Measurements from ENCODE around the gene PAFAH1B1.
"Not testable (repeated sequence)": the region's sequence is repeated elsewhere in the genome, so short reads cannot be mapped to it uniquely, and the experiment has no call there.

Gene PAFAH1B1

DNA sequence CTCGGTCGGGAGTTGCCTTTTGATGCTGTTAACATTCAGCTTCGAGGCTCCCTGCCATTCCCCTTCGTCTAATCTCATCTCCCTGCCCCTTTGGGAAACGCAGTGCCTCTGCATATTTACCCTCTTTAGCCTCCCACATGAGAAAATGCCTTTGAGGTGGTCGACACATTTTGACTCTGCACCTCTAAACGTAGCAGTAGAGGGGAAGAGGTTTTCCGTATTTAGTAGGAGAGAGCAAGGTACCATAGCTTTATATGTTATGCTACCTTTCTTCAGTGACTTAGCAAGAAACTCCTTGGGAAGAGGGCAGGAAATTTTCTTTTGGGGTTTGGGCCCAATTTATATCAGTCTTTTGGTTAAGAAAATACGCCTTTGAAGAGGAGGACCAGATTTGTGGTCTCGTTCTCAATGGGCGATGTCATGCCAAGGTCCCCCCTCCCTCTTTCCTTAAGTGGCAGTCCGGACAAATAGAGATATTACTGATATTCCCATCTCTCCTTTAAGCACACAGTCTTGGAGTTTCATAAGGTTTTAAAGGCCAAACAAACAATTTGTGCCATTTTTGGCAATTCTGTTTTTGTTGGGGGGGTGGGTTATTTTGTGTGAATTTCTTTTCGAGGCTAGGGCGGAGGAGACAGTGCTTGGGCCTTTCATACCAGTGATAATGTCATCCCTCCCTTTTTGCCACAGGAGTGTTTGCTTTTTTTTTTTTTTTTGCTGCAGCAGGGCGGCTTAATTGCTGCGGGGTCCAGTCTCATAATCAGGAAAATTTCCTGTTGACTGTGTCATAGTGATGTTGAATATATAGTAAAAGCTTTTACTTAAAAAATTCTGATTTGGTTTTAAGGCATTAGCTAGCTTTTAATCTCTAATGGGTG is 1.5 kb downstream of the PAFAH1B1 start:
- DNase-seq (ENCODE audit: low read depth), result no peak

GRCh38 chr17:2595716-2596115 is 2.3 kb downstream of the PAFAH1B1 start:
- DNase-seq (ENCODE audit: low read depth), result no peak

DNA sequence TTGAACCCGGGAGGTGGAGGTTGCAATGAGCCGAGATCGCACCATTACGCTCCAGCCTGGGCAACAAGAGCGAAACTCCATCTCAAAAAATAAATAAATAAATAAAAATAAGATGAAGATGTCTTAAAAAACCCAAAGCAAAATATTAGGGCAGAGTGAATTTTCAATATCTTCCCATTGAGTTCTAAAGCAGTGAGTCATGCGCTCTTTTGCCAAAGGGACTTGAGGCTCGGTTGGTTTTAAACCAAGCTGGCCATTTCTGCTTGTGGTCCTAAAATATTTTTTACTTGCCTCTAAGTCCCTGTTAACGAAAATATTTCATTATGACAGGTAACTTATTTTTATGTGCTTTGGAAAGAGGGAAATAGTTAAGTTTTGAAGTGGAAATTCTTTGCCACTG is 4.7 kb downstream of the PAFAH1B1 start:
- DNase-seq (ENCODE audit: low read depth), result no peak

- no peak for DNase-seq (ENCODE audit: low read depth)
Observed at GRCh38 chr17:2602597-2603017, 9.2 kb downstream of the PAFAH1B1 start.

DNA sequence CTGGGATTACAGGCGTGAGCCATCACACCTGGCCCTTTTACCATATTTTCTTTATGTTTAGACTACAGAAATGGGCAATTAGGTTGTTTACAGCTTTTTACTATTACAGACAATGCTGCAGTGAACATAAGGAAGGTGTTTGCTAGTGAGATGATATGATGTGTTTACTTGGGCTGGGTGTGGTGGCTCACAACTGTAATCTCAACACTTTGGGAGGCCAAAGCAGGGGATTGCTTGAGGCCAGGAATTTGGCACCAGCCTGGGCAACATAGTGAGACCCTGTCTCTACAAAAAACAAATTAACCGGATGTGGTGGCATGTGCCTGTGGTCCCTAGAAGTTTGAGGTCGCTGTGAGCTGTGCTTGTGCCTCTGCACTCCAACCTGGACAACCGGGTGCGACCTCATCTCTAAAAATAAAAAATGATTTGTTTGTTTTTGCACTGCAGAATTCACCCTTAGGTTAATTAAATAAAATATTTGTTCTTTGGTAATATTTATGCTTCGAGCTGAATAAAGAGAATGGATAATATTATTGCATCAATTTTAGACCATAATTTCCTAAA is 15.0 kb downstream of the PAFAH1B1 start:
- no peak for DNase-seq (ENCODE audit: low read depth)

DNA sequence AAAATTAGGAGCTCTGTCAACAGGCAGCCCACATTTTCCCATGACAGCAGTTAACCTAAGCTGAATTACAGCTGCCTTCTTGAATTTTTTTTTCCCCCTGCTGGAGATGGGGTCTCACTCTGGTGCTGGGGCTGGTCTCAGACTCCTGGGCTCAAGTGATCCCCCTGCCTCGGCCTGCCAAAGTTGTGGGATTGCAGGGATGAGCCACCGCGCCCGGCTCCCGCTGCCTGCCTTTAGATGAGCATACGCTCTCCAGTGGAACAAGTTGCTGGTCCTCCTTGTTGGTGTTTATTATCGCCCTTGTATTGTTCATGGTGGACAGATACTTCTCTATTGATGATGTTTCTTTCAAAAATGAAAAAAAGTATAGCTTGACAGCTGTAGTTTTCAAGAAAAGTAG is 15.6 kb downstream of the PAFAH1B1 start:
- DNase-seq (ENCODE audit: low read depth), result no peak

- DNase-seq (ENCODE audit: low read depth), result no peak
Observed at GRCh38 chr17:2610195-2611175, 17.0 kb downstream of the PAFAH1B1 start.

DNA sequence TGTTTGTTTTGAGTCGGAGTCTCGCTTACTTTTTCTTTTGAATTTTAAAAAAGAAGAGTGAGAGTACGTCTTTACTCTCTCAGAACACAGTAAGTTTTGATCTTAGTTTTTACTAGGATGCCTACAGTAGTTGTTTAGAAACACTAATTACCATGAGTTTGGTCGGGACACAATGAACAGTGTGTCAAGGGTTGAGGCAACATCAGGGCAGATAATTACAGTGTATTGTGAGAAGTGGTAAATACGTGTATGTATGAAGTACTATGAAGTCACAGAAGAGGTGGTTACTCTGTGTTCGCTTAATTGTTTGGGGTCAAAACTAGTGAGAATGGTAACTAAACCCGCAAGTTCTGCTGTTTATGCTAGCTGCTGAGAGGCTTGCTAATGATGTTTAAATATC is 18.2 kb downstream of the PAFAH1B1 start:
- no peak for DNase-seq (ENCODE audit: low read depth)

- DNase-seq (ENCODE audit: low read depth), result no peak
Observed at GRCh38 chr17:2612630-2613029, 19.2 kb downstream of the PAFAH1B1 start.

DNA sequence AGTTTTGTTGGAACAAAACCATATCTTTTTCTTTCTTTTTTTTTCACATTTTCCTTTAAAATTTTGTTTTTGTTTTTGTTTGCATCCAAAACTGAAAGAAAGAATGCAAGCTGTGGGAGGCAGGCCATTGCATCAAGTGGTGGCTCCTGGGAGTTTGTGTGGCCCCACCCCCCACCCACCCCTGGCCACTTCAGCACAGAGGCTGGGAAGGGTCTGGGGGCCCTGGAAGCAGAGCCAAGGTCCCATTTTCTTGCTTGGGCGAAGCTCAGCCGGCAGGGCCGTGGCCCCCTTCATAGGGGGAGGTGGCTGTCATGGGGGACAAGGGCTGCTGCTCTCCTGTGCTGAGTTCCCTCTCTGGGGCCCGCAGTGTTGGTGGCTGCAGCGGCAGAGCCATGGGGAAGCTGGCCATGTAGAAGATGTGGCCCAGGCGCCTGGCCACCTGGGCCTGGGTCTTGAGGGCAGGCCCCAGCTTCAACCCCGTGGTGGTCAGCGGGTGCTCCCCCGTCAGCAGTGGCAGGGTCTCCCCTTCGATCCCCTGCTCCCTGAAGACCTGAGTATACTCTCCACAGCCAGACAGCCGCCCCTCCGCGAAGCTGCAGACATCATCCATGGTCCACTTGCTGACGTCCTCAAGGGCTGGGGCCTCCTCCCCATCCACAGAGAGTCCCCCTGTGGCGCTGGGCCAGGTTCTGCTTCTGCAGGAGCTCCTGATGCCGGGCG is 19.8 kb downstream of the PAFAH1B1 start:
- no peak for DNase-seq (ENCODE audit: low read depth)

DNA sequence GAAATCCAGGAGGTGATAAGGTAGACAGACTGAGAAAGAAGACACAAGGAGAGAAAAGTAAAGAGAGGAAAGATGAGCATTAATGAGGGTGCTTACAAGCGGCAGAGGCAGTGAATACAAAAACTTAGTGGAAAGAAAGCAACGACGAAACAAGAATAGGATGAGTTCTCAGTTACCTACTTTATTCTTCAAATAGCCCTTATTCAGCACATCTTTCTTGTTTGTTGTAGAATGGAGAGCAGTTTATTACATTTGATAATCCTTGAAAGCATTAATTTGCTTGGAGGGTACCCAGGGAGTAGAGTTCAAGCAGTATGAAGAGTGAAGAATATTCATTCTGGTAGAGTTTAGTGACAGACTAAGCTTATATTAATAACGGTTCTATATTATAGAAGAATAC is 22.4 kb downstream of the PAFAH1B1 start:
- DNase-seq (ENCODE audit: low read depth), result no peak

DNA sequence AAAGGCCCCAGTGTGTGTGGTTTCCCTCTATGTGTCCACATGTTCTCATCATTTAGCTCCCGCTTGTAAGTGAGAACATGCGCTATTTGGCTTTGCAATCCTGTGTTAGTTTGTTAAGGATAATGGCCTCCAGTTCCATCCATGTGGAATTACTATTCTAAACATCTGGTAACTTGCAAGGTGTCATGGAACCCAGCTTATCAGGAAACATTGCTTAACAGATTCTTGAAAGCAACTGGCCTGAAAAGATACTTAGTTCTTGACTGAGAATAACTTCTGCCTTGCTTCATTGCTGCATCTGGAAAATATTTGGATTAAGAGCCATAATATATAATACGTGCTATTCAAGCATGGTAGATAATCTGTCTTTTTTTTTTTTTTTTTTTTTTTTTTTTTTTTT is 27.8 kb downstream of the PAFAH1B1 start:
- DNase-seq (ENCODE audit: low read depth), result no peak

- DNase-seq (ENCODE audit: low read depth), result not testable (repeated sequence)
Observed at GRCh38 chr17:2621951-2622405, 28.5 kb downstream of the PAFAH1B1 start.

- DNase-seq (ENCODE audit: low read depth), result not testable (repeated sequence)
Observed at GRCh38 chr17:2622721-2623301, 29.4 kb downstream of the PAFAH1B1 start.

GRCh38 chr17:2624292-2624731 is 30.9 kb downstream of the PAFAH1B1 start:
- no peak for DNase-seq (ENCODE audit: low read depth)

DNA sequence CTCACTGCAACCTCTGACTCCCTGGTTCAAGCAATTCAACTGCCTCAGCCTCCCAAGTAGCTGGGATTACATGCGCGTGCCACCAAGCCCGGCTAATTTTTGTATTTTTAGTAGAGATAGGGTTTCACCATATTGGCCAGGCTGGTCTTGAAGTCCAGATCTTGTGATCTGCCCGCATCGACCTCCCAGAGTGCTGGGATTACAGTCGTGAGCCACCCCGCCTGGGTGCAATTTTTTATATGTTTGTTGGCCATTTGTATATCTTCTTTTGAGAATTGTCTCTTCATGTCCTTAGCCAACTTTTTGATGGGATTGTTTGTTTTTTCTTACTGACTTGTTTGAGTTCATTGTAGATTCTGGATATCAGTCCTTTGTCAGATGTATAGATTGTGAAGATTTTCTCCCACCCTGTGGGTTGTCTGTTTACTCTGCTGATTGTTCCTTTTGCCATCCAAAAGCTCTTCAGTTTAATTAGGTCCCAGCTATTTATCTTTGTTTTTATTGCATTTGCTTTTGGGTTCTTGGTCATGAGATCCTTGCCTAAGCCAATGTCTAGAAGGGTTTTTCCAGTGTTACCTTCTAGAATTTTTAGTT is 33.3 kb downstream of the PAFAH1B1 start:
- DNase-seq (ENCODE audit: low read depth), result not testable (repeated sequence)

DNA sequence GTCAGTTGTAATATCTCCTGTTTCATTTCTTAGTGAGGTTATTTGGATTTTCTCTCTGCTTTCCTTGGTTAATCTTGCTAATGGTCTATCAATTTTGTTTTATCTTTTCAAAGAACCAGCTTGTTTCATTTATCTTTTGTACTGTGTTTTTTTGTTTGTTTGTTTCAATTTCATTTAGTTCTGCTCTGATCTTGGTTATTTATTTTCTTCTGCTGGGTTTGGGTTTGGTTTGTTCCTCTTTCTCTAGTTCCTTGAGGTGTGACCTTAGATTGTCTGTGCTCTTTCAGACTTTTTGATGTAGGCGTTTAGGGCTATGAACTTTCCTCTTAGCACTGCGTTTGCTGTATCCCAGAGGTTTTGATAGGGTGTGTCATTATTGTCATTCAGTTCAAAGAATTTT is 35.5 kb downstream of the PAFAH1B1 start:
- DNase-seq (ENCODE audit: low read depth), result not testable (repeated sequence)

GRCh38 chr17:2631211-2631610 is 37.8 kb downstream of the PAFAH1B1 start:
- DNase-seq (ENCODE audit: low read depth), result no peak

DNA sequence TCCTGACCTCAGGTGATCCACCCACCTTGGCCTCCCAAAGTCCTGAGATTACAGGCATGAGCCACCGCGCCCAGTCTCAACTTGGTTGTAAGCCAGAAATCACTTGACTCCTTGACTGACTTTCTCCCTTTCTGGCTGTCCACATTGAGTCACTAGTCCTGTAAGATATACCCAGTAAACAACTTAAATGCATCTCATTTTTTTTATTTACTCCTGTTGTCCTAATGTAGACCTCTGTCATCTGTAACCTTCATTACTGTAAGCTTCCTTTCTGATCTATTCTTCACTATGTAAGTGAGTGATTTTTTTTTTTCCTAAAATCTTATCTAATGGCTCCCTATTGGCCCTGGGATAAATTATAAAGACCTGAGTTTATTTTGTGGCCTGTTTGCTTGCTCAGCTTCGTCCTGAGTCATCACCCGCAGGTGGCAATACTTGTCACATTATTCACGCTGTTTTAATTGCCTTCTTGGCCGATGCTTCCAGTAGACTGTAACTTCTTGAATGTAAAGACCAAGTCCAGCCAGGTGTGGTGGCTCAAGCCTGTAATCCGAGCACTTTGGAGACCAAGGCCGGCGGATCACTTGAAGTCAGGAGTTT is 41.0 kb downstream of the PAFAH1B1 start:
- no peak for DNase-seq (ENCODE audit: low read depth)

DNA sequence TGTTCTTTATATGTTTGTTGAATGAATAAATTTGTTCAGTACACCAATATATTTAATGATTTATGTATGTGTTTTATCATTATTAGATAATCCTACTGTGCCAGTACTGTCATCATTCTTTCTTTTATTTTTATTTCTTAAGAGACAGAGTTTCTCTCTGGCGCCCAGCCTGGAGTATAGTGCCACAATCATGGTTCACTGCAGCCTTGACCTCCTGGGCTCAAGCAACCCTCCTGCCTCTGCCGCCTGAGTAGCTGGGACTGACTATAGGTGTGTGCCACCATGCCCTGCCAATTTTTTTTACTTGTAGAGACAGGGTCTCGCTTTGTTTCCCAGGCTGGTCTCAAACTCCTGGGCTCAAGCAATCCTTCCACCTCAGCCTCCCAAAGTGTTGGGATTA is 41.8 kb downstream of the PAFAH1B1 start:
- no peak for DNase-seq (ENCODE audit: low read depth)

All from stimulated activated CD8-positive, alpha-beta memory T cell treated with anti-CD3 and anti-CD28 coated beads, Interleukin-15, amount 100 ng/mL, for 24 hours (primary cell).